NCI-H1694 treated with DMSO at 0.1 percent for 48 hours (cell line): Measurements from ENCODE around the gene MTA2.
A peak's percentile ranks its signal among the peaks of the same experiment; 100 is the strongest.
"Not testable (repeated sequence)": the region's sequence is repeated elsewhere in the genome, so short reads cannot be mapped to it uniquely, and the experiment has no call there.

Experiments
- DNase-seq: peaks from one replicate; lab custom pipeline; 2025; lab: John Stamatoyannopoulos, UW

Gene MTA2

DNA sequence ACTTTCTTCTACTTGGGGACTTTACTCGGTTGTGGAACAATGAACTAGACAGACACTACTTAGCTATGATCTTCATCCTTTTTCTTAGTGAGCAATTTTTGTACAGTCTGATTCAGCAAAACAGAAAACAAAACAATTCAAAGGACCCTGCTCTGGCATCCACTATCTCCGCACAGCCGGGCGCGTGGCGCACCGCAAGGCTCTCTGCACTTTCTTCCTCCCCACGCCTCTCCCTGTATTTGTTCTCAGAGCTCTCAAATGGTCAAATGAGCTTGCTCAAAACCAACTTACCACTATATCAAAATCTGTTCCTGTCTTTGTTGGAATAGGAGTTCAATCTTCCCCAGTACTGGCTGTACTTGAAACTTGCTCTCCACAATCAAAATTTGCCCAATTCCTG lies 35.4 kb downstream of the MTA2 start:
- DNase-seq, result no peak

DNA sequence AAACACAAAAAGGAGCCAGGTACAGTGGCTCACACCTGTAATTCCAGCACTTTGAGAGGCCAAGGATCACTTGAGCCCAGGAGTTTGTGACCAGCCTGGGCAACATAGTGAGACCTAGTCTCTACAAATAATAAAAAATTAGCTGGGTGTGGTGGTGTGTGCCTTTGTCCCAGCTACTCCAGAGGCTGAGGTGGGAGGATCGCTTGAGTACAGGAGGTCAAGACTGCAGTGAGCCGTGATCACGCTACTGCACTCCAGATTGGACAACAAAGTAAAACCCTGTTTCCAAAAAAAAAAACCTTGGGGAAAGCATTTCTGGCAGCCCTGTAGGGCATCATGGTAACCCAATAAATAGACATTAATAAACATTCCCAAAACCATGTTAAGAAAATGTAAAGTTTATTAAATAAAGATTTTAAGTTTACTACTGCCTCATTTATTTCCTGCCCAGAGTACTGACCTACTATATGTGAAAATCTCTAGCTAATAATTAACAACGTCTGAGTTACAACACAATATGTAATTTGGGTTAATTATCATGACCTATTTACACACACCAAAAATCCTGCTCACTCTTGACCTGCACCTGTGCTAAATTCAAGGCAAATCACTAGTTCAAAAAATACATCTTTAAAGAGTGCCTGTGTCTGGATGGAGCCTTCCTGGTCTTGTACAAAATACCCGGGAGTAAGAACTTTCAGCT lies 36.4 kb downstream of the MTA2 start:
- no peak for DNase-seq

DNA sequence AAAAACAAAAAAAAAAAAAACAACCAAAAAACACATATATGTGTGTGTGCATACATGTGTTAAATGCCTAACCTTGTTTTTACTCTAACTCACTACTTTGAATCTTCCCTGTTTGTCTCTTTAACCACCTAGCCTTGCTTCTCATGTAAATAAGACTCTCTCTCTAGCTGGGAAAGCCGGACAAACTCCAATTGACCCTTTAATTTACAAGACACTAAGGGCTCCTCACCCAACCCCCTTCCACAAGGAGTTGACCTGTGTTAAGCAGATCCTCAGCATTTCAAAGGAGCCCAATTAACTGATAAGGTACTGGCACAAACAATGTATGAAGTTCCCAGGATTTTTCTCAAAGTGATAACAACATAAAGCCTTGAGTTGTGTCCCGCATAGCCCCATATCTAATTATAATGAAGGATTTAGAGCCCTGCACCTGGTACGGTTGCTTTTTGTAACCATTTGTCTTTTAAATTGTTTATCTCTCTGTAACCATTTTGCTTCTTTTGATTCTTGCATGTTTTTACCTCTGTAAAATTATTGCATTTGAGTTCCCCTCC lies 39.9 kb downstream of the MTA2 start:
- not testable (repeated sequence) for DNase-seq

DNA sequence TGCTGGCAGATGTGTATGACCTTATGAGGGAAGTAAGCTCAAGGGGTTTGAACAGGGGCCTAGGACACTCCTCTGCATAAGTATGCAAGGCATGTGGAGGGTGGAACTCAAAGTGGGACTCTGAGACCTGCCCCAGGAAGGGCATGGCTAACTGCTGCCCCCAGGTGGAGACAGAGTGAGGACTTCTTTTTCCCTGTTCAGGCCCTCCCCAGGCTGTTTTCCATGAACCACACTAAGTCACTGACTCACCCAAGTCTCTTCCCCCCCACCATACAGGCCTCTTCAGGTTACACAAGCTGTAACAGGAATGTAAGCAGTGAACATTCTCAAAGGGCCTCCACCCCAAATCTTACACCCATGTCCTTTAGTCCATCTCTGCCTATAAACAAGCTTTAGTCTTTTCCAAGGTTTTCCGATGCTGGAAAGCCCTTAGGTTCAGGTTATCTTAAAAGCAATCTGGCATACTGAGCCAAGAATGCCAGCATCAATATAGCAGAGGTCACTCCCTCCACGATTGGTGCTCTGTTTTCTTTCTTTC lies 41.0 kb downstream of the MTA2 start:
- DNase-seq, result peak; percentile 33

DNA sequence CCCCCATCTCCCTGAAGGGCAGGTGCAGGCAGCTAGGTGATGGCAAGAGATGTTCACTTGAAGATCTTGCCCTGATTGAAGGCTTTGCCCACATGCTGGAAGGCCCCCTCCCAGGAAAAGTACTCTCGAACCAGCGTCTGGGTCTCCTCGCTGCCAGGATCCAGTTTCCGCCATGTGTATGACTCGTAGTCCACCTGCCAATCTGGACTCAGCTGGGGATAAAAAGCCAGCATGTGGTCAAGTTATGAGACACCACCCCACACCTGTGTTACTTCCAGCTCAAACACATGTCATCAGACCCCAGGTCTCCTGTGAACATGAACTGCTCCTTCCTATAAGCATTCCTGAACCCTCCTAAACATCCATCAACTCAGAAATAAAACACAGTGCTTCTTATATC lies 42.0 kb downstream of the MTA2 start:
- DNase-seq, result not testable (repeated sequence)

DNA sequence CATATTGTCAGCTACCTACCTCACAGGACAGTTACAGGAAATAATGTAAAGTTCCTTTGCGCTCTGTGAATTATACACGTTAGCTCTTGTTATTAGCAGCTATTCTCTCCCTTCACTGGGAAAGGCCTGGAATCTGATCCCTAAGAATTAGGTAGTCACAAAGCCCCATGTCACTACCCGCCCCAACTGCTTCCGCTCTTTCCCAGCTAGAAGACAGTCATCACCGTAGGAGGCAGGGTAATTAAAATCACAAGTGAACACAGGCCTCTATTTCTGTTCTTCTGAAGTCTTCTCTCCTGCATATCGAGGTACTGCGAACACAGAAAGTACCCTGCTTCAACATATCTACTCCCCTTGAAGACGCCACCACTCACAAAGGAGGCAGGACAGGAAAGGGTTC lies 42.5 kb downstream of the MTA2 start:
- DNase-seq, result no peak

DNA sequence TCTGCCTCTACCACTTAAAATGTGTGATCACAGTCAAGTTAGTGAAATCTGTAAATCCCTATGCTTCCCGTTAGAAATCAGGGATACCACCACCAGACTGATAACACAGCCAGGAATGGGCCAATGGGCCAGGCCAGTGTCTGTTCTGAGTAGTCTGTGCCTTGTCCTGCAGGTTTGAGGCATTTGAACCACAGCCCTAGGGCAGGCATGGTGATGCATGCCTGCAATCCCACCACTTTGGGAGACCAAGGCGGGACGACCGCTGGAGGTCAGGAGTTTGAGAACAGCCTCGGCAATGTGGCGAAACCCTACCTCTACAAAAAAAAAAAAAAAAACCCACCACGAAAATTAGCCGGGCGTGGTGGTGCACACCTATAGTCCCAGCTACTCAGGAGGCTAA lies 43.0 kb downstream of the MTA2 start:
- no peak for DNase-seq

DNA sequence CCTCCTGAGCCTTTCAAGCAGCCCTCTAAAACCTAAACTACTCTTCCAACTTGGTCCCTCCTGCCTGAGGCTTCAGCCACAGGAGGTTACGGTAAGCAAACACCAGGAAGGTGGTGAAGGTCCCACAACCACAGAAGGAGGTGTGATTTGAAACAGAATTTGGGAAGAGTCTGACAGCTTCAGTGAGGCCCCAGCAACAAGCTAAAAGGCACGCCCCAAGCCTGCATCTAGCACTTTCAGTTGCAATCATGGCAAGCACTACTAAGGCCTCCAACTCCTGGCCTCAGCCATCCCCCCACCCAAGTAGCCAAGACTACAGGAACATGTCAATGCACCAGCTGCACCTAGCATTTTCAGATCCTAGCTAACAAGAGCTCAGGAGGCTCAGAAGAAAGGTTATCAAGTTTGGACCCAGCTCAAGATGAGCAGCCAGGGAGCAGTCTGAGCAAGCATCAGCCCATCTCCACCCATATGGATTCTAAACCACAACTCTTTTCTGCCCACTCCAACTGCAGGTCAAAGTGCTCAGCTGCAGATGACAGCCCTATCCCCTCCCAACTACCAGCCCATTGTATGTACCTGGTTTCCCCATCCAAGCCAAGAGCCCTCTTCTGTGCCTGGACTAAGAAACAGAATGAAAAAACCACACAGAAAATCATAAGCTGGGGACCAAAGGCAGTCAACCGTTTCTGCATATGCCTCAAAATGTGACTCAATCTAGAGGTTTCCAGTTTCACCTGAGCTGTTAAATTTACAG lies 44.6 kb downstream of the MTA2 start:
- no peak for DNase-seq

DNA sequence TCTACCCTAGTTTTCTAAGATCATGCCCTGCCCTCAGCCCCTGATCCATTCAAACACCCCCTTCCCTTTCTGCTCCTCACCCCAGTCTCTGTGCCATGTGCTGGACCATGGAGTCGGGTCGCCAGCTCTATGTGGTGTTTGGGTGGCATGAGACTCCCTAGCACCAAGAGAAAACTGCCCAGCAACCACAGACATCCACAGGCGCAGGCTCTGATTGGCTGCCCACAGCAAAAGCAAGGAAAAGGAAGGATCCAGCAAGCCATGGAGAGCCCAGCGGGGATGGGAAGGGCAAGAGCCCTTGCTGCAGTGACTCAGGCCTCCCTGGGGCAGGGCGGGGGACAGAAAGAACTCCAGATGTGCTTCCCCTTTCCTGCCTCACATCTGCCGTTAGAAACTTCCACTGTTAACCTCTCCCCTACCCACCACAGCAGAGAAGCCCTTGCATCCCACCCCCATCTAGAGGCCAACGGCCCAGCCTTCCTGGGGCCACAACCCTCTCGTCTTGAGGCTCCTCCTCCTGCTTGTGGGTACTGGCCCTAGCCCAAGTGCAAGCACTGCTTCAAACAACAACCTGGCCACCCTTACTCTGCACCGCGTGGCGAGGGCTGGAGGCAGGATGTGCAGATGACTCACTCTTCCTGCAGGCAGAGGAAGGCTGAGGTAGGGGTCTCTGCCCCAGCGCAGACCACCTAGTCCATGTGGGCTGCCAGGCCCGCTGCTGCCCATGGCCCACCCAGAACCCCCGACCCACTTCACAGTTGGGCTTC lies 45.4 kb downstream of the MTA2 start:
- no peak for DNase-seq

DNA sequence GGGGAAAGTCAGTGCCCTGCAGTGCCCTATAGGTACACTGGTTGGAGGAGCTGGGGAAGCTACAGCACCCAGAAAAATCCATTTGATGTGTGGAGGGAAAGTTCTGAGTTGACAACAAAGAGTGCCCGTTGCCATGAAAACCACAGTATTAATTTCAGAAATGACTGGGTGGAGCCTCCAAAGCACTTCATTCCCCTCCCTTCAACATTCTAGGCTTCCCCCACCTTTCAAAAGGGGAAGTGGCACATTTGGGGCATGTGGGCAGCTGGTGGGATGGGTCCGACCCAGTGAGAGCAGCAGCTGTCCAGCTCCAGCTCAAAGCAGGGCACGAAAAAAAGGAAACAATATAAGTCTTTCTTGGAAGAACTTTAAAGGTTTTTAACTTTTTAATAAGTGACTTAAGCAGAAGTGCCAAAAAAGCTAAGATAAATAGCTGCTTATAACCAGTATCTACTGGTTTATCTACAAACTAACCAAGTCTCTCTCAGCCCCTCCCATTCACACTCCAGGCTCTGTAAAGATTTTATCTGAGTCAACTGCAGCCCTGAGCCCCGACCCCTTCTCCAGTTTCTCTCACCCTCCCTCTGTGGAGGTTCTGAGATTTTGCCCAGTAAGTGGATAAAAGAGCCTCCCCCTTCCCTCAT lies 46.1 kb downstream of the MTA2 start:
- no peak for DNase-seq

DNA sequence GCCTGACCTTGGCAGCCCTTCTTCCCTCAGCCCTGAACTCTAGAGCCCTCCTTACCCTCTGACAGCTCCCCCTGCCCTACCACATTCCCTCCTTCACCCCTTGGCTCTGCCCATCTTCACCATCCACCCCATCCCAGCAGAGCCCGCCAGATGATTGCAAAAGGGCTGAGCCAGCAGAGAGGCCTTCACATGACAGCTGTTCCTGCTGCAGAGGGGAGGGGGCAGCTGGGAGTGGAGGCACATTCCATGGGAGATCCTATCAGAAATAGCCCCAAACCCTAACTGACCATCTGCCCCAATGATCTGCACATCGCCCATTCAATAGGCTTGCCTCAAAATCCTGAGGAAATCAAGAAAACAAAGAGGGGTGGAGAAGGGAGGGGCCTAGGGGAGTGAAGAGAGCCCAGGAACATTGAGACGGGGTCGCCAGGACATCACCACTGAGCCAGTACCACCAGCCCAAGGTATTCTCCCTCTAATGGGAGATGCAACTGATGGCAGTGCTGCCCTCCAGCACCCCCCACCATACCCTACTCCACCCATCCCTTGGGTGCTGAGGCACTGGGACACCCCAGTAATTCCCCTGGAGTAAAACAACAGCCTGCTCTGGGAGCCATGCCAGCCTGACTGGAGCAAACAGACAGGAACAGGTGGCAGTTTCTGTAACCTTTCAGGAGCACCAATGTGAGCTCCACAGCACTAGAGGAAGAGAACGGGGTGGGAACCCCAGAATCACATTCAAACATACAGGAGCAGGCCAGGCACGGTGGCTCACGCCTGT lies 47.1 kb downstream of the MTA2 start:
- peak; percentile 46 for DNase-seq

DNA sequence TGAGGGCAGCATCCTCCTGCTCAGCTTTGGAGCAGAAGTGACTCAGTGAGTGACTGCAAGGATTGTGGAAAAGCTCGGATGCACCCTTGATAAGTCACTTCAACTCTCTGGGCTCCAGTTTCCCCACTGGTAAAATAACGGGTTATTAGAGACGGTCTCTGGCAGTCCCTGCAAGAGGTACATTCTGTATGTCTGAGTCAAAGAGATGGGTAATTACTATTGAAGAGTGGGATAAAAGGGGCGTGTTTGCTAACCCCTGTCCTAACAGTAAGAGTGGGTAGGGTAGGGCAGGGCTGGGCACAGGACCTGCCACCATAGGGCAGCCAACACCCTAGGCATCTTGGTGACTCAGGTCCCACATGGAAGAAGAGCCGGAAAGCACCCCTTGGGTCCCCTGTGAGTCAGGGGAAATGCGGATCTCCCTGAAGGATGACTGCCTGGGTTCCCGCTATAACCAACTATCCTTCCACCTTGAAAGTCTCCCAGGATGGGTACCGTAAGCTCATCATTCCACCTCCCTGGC lies 47.8 kb downstream of the MTA2 start:
- DNase-seq, result no peak

DNA sequence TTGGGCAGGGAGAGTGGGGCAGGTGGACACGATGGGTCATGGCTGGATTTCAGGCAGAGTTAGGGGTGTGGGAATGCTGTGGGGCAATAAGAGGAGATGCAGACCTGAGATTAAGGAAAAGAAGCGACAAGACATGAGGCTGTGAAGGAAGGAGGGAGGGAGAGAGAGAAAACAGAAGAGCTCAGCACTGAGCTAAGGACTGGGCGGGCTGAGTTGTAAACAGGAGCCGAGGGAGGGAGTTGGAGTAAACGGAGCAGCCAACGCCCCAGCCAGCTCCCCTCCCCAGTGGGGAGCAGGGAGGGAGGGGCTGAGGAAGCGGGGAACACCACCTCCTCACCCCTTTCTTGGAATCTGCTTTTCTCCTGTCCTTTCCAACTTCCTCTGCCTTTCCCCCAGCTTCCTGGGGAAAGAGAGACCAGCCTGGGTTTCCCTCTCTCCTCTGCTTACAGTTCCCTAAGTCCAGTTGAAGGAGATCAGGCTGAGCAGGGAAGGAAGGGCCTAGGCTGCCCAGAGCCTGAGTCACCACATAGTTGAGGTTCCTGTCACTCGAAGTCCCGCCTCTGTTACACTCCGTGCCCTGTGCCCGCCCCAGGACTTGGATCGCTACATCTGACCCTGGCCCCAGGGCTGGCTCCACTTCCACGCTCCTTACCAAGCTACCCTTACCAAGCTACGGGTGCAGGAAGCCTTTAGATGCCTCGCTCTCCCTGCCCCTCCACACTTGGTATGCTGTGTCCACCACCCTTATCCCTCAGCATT lies 48.4 kb downstream of the MTA2 start:
- DNase-seq, result no peak

DNA sequence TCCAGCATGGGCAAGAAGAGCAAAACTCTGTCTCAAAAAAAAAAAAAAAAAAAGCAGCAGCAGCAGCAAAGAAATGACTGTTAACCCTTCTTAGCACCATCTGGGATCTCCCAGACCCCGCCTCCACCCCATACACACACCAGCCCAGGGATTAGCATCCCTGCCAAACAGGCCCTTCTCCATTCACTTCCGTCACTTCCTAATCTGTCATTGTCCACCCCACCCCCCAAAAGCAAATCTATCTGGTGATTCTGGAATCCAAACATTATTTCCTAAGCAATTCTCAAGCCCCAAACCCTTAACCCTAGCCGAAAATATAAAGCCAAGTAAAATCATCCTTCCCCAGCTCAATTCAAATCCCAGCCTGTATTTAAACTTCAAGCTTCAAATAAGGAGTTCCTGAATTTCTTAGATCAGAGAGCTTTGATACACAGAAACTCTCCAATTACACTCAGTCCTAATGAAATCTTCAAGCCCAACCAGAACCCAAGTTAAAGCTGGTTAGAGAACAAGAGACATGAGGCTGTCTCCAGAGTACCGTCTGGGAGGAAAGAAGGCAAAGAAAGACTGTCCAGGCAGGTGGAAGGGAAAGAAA lies 49.1 kb downstream of the MTA2 start:
- DNase-seq, result no peak

DNA sequence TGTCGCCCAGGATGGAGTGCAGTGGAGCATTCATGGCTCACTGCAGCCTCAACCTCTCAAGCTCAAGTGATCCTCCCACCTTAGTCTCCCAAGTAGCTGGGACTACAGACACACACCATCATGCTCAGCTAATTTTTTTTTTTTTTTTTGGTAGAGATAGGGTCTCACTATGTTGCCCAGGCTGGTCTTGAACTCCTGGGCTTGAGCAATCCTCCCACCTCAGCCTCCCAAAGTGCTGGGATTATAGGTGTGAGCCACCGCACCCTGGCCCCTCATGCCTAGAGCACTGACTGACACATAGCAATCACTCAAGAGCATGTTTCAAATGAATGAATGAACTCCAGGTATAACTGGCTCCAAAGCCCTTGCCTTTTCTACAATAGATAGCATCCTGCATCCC lies 51.2 kb downstream of the MTA2 start:
- not testable (repeated sequence) for DNase-seq

DNA sequence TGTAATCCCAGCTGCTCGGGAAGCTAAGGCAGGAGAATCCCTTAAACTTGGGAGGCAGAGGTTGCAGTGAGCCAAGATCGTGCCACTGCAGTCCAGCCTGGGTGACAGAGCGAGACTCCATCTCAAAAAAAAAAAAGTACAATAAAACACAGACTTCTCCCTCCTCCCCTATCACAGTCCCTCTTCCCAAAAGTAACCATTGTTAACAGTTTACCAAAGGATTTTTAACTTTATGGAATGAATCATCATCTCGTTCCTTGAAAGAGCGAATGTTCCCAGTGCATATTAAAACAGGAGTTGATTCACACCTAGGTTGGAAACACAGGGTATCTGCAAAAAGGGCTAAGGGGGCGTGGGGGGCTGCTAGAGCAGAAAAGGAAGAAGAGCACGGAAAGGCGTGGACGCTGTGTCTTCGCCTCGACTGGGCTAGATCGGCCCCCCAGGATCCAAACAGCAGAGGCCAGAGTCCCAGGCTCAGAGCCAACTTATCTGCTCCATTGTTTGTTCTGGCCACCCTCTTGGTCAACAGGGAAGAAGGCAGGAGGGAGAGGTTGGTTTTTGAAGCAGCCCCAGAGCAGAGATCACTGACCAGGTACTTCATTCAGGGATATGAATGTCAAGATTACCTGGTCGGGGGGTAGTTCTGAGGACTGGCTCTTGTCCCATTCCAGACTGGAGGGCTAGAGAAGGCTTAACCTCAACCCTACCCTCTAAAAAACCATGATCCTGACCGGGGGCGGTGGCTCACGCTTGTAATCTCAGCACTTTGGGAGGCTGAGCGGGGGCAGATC lies 52.9 kb downstream of the MTA2 start:
- DNase-seq, result no peak

DNA sequence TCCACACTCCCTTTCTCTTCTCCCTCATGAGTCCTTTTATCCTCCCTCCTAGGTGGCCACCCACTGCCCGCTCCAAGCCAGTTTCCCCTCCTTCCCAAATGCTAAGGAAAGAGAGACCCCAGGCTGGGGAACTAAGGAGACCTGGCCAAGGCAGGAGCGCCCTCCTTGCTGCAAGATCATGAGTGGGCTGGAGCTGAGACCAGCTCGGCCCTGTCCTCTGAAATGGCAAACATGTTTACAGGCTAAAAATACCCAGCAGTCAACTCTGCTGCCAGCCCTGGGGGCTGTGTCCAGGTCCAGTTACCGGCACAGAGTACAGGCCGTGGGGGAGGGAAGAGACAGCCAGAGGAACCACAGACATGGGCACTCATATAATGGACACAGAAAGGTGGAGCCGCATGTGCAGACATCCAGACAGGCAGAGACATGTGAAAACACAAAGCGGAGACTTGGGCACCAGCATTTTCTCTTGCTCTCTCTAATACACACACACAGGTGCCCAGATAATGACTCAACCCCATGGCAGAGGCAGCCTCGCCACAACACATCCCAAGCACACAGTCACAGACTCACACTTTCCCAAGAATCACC lies 53.9 kb downstream of the MTA2 start:
- DNase-seq, result no peak

DNA sequence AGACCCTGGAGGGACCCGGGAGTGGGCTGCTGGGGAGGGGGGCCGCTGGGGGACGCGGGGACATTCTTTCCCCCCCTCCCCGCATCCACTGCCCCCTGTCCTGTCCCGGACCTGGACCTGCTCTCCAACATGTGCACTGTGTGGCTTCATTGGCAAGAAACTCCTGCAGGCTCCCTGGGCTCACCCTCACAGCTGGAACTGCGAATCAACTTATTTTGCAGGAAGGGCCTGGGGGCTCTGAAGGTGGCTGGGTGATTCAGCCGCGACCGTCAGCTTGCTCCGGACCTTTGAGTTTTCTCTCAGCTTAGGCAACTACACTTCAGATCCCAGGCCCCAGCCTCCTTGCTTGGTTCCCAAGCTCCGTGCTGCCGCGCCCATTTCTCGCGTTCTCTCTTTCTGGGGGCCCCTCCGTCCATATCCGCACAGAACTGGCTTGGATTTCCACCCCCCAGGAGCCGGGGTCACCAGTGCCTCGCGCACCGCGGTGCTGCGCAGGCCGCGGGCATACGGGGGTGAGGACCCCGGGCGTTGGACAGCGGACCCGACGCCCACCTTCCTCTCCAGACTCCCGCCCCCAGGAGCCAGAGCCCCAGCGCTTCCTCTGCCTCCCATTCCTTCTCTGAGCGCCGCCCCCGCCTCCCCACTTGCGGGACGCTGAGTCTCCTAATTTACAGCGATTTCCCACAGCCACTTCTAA lies 54.6 kb downstream of the MTA2 start:
- DNase-seq, result no peak
